ENCODE results near the gene LIPG. TPM values are rescaled to one million over a fixed set of nuclear protein-coding genes. Genes with fewer than 3 reads are reported as not detected.

Gene LIPG
- total RNA-seq, 2 experiments from 2014 or later = not detected

- Histone ChIP-seq H3K4me1 (ENCODE audit: insufficient read depth, low read length, poor library complexity, severe bottlenecking) (no peaks in the 10 kb centered on the region), H3K4me3 (ENCODE audit: low read depth, low read length, poor library complexity, severe bottlenecking) (no peak overlapping the region), H3K4me2 (ENCODE audit: low read length) (no peak overlapping the region), H3K27ac (ENCODE audit: low read depth, low read length, poor library complexity, severe bottlenecking) (no peak overlapping the region), H4K20me1 (ENCODE audit: insufficient read depth, low read length) (no peaks in the 10 kb centered on the region), H3K9me3 (ENCODE audit: low read length) (no peaks in the 10 kb centered on the region), H2AFZ (ENCODE audit: low read length) (no peak overlapping the region), H3K36me3 (ENCODE audit: insufficient read depth, low read length) (no peaks in the 10 kb centered on the region), H3K9me2 (ENCODE audit: insufficient read depth, low read length) (no peaks in the 10 kb centered on the region), H3K79me2 (ENCODE audit: insufficient read depth, low read depth, low read length) (no peaks in the 10 kb centered on the region)
- TF ChIP-seq EZH2phosphoT487 (IDR thresholded peaks at IDR 0.05; ENCODE audit: borderline replicate concordance, low read depth, low read length) = no peak
- no peak for TF ChIP-seq CTCF (conservative IDR thresholded peaks at IDR 0.05; ENCODE audit: low read length)
- ChIA-PET CTCF (ENCODE audit: unreplicated experiment) (no interaction called here), POLR2A (interaction anchor here (0.6 kb wide), 1 partner anchor 438 kb away, joined by 4 read pairs; no protein-coding TSS in a partner anchor)
- no TSS peak for BruUV-seq (replicated peaks)
- no peak for DNase-seq (ENCODE audit: low spot score)
- intact Hi-C loops (cut with micrococcal nuclease; ENCODE audit: unreplicated experiment) = no loop called here
Measured at GRCh38 chr18:49566985-49567384, 5.1 kb downstream of the LIPG start.

- Histone ChIP-seq H3K4me3 (ENCODE audit: low read depth, low read length, poor library complexity, severe bottlenecking) (no peak overlapping the region), H3K4me1 (ENCODE audit: insufficient read depth, low read length, poor library complexity, severe bottlenecking) (no peaks in the 10 kb centered on the region), H3K36me3 (ENCODE audit: insufficient read depth, low read length) (no peaks in the 10 kb centered on the region), H3K9me3 (ENCODE audit: low read length) (no peaks in the 10 kb centered on the region), H3K27ac (ENCODE audit: low read depth, low read length, poor library complexity, severe bottlenecking) (no peak overlapping the region), H4K20me1 (ENCODE audit: insufficient read depth, low read length) (no peaks in the 10 kb centered on the region), H2AFZ (ENCODE audit: low read length) (no peak overlapping the region), H3K79me2 (ENCODE audit: insufficient read depth, low read depth, low read length) (no peaks in the 10 kb centered on the region), H3K4me2 (ENCODE audit: low read length) (no peak overlapping the region), H3K9me2 (ENCODE audit: insufficient read depth, low read length) (no peaks in the 10 kb centered on the region)
- ChIA-PET POLR2A (interaction anchor here (0.6 kb wide), 1 partner anchor 257 kb away, joined by 3 read pairs; no protein-coding TSS in a partner anchor), CTCF (ENCODE audit: unreplicated experiment) (no interaction called here)
- TF ChIP-seq CTCF (conservative IDR thresholded peaks at IDR 0.05; ENCODE audit: low read length) (no peak), EZH2phosphoT487 (IDR thresholded peaks at IDR 0.05; ENCODE audit: borderline replicate concordance, low read depth, low read length) (no peak)
- intact Hi-C loops (cut with micrococcal nuclease; ENCODE audit: unreplicated experiment) = no loop called here
- no peak for DNase-seq (ENCODE audit: low spot score)
- BruUV-seq (replicated peaks) = no TSS peak
Measured at GRCh38 chr18:49569724-49570123, 7.9 kb downstream of the LIPG start.

GRCh38 chr18:49570836-49571235 lies 9.0 kb downstream of the LIPG start:
- Histone ChIP-seq H3K4me3 (ENCODE audit: low read depth, low read length, poor library complexity, severe bottlenecking) (no peak overlapping the region), H3K4me2 (ENCODE audit: low read length) (no peak overlapping the region), H3K36me3 (ENCODE audit: insufficient read depth, low read length) (no peaks in the 10 kb centered on the region), H3K4me1 (ENCODE audit: insufficient read depth, low read length, poor library complexity, severe bottlenecking) (no peaks in the 10 kb centered on the region), H3K9me2 (ENCODE audit: insufficient read depth, low read length) (no peaks in the 10 kb centered on the region), H3K9me3 (ENCODE audit: low read length) (no peaks in the 10 kb centered on the region), H4K20me1 (ENCODE audit: insufficient read depth, low read length) (no peaks in the 10 kb centered on the region), H3K79me2 (ENCODE audit: insufficient read depth, low read depth, low read length) (no peaks in the 10 kb centered on the region), H3K27ac (ENCODE audit: low read depth, low read length, poor library complexity, severe bottlenecking) (no peak overlapping the region), H2AFZ (ENCODE audit: low read length) (no peak overlapping the region)
- ChIA-PET CTCF (ENCODE audit: unreplicated experiment) (no interaction called here), POLR2A (no interaction called here)
- intact Hi-C loops (cut with micrococcal nuclease; ENCODE audit: unreplicated experiment) = no loop called here
- no peak for TF ChIP-seq EZH2phosphoT487 (IDR thresholded peaks at IDR 0.05; ENCODE audit: borderline replicate concordance, low read depth, low read length)
- TF ChIP-seq CTCF (conservative IDR thresholded peaks at IDR 0.05; ENCODE audit: low read length) = no peak
- no peak for DNase-seq (ENCODE audit: low spot score)
- no TSS peak for BruUV-seq (replicated peaks)
